SIG-M5 treated with dmso at 0.1 percent for 504 hours (cell line): Measurements from ENCODE around the gene ACP1.

ENCODE experiments used
- DNase-seq: peaks from one replicate; lab custom pipeline; 2025; ENCODE audit not compliant: unreplicated experiment; lab: John Stamatoyannopoulos, UW

The ACP1 gene

DNA sequence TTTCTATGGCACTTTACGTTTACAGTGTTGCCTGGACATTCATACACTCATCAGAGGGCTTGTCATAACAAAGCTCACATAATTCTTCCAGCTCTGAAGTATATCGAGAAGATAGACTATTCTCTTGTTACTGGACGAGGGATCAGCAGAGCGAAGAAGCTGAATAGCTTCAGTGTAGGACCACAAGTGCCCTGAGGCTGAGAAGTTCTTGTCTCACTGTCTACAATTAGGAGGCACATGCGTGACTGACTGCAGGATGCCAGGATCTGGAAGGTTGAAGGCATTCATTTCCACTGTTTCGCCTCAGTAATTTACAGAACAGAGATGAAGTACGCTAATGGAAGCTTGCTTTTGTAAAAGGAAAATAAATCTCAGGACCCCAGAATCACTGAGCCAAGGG, 10.5 kb upstream of the ACP1 start:
- no peak for DNase-seq

DNA sequence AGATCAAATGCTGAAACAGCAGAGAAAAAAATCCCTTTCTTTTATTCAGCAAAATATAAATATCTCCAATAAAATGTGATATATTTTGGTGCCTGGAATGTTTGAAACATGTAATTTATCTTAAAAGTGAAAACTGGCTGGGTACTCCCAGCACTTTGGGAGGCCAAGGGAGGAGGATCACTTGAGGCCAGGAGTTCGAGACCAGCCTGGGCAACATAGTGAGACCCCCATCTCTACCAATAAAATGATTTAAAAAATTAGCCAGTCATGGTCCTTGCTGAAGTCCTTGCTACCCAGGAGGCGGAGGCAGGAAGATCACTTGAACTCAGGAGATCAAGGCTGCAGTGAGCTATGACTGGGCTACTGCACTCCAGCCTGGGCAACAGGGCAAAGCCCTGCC, 9.6 kb upstream of the ACP1 start:
- no peak for DNase-seq

DNA sequence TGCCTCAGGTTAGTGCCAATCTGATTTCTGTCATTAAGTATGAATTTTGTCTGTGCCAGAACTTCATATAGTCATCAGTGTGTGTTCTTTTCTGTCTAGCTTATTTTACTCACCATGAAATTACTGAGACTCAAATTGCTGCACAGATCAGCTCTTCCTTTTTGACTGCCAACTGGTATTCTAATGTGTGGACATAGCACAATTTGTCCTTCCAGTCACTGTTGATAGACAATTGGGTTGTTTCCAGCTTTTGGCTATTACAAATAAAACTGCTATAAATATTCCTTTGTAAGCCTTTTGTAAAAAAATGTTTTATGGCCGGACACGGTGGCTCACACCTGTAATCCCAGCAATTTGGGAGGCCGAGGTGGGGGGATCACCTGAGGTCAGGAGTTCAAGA, 8.7 kb upstream of the ACP1 start:
- no peak for DNase-seq

DNA sequence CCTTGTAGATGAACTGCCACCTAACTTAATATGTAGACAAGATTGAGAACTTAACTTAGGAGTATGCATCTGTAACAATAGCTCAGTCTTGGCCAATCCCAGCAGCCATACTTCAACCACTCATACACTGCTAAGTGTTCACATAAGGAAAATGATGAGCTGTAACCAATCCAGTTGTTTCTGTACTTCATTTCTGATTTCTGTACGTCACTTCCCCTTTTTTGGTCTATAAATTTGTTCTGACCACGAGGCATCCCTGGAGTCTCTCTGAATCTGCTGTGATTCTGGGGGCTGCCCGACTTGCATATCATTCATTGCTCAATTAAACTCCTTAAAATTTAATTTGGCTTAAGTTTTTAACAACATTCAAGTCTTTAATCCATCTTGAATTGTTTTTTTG, 7.3 kb upstream of the ACP1 start:
- DNase-seq = peak; percentile 40

DNA sequence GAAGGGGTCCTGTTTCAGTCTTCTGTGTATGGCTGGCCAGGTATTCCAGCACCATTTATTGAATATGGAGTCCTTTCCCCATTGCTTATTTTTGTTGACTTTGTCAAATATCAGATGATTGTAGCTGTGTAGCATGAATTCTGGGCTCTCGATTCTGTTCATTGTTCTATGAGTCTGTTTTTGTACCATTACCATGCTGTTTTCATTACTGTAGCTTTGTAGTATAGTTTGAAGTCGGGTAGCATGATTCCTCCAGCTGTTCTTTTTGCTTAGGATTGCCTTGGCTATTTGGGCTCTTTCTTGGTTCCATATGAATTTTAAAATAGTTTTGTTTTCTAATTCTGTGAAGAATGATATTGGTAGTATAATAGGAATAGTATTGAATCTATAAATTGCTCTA, 6.9 kb upstream of the ACP1 start:
- DNase-seq = no peak

DNA sequence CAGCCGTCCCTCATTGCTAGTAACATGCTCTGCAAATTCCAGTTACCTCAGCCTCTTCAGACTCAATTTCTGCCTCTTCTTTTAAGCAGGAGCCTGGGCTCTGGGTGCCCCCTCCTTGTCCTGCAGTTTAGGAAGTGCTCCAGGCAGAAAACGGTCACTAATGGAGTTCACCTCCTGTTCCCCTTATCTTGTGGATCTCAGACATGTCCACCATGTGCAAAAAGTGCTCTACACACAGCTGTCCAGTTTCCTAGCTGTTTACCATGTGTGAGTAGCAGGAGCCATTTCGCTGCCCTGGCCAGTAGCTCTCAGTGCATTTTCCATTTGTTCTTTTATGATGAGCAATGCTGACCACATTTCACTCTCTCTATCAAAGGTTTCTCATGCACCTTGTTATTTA, 5.8 kb upstream of the ACP1 start:
- no peak for DNase-seq

DNA sequence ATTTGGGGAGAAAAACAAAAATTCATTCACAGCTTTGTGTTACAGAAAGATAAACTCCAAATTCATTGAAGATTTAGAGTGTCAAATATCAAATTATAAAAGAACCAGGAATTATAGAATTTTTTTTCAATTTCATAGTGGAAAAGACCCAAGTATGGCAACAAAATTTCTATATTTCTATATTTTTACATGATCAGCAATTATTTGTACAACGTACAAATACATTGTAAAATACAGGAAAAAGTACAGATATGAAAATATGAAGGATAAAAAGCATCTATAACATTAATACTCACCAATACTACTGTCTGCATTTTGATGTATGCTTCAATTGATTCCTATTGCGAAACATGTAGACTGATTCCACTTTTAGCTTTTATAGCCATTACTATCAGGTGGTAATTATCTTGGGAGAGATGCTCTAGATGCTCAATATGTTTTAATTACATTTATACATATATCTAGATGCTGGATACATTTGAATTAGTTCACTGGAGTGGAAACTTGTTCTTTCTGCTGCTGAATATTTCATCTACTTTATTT, 4.9 kb upstream of the ACP1 start:
- DNase-seq = no peak

DNA sequence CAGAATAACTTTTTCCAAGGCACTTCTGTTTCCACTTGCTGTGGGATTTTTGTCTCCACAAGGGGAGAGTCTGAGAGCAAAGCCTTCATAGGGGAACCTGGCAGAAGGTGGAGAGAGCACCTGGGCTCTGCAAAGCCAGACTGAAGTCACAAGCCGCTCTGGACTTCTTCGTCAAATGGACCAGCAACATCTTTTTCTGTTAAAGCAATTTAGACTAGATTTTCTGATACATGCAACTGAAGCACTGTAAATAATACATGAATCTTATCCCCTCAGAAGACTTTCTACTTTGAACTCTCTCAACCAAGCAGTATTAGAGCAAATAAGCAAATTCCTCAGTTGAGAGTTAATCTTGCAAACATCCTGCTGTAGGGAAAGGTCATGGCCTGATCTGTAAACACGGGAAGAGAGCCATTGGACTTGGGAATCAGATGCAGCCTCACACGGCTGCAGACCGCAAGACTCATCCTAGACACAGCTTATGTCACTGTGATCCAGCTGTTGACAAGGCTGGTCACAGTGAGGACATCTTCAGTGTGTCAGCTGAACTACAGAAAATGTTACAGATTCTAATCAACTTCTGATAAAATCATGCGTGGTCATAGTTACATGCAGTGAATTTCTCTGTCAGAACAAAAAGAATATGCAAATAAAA, 4.1 kb upstream of the ACP1 start:
- DNase-seq = peak; percentile 12

DNA sequence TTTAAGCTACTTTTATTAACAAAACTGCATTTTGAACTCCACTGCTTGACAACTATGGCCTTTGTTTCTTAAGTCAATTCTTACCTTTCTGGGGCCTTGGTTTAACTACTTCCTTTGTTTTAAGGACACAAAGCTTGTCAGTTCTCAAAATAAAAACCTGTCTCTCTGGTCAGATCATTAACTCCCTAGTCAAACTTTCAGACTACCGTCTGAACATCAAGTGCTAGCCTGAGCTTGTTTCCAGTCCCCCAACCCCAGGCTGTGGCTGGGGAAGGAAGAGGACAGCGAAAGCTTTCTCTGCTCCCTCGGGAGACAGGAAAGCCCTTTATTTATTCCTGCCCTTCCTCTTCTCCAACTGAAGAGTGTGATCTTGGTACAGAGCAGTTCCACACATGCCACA, 2.6 kb upstream of the ACP1 start:
- no peak for DNase-seq

DNA sequence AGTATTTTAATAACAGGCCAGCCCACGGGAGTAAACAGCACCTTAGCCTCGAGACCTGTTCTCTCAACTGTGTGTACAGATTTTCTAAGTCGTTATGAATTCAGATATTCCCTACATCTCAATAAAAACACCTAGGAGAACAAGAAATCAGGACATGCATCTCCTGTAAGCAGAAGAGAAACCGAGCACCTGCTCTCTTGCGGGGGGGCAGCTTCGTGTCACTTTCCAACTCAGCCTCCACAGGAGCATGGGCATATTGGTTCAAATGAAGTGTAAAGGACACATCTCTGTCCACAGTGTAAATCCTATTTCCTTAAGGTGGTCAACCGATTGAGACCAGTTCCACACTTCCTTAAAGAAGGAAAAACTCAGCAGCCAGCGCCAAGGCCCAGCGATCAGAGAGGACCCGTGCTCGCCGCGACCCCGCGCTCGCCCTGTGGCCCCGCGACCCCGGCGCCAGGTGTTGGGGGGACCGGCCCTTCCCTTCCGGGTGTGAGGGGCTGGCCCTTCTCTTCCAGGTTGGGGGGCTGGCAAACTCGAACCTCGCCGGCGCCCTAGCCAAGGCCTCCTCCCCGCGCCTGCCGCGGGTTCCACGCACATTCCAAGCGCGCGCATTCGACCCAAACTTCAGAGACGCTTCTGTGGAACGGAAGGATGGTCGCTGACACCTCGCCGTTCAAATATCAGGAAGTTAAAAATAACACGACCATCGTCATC, 1.6 kb upstream of the ACP1 start:
- DNase-seq = no peak

DNA sequence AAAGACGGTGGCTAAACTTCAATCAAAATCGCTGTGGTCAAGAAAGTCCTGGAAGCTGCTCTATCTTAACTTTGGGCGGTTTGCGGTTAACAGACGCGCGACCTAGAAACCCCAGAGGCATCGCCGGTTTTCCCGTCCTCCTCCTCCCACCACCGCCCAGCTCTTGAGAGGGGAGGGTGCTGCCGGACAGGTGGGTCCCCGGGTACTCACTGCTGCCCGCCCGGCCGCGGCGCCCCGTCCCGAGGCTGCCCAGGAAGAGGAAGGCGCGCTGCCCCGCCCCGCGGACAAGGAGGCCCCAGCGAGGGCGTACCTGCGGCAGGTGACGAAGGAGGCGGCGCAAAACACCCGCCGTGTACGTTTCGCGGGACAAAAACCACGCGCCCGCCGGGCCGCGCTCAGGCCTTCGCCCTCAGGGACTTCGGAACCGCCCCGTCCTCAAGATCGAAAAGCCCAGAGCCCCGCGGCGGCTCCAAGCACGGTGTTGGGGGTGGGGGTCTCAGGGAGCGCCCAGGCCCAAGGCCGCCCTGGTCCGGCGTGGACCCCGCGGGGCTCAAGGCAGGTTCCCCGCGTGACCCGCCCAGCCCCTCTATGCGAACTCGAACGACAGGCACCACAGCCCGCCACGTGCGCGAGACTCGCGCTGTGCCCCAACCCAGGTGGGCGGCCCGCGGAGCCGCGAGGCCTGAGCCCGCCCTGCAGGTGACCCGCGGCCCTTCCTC, 814 bp upstream of the ACP1 start, which contains the start of gene SH3YL1:
SH3YL1 (minus strand) TSS at position 259 of the 719 bp plus-strand sequence; CDS start at position 211, 48 bp downstream.
- no peak for DNase-seq

DNA sequence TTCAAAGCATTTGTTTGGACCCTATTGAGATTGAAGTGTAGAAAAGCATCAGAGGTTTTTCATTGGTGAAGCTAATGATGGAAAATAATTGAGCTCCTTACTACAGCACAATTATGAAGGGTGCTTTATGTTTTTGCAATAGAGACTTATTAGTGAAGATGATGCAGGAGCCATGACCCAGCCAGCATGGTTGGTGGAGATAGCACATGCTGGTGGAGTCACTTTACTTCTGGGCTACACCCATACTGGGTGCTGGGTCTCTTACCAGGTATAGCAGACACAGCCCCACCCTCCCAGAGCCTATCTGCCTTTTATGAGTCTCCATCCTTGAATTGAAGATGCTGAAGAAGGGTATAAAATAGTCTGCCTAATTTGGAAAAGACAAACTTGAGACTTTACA, 3.6 kb downstream of the ACP1 start:
- DNase-seq = no peak

DNA sequence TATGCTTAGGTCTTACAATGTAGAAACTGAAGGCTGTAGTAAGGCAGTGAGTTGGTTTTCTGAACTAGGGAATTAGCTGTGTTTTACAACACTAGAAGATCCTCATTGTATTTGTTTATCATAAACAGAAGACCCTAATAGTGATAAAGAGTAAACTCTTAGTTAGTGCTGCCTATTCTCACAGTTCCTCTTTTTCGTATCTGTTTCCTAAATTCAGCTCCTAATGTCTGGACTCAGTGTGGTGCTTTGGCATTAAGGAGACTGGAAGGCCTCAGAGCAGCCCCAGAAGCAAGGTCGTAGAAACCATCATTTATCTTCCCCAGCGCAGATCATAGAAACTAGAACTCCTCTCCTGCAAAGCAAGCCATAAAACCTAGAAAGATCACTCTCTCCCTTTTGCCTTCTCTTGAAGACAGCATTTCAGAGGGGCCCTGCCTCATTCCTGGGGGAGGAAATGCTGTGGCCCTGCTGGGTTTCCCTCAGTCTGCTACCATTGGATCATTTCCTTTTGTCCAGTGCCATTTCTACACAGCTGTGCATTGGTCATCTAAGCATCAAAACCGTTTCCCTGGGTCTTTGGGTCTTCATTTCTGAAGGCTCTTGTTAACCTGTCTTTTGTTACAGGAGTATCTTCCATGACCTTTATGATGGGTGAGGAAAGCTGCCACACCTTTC, 4.7 kb downstream of the ACP1 start:
- peak; percentile 30 for DNase-seq

DNA sequence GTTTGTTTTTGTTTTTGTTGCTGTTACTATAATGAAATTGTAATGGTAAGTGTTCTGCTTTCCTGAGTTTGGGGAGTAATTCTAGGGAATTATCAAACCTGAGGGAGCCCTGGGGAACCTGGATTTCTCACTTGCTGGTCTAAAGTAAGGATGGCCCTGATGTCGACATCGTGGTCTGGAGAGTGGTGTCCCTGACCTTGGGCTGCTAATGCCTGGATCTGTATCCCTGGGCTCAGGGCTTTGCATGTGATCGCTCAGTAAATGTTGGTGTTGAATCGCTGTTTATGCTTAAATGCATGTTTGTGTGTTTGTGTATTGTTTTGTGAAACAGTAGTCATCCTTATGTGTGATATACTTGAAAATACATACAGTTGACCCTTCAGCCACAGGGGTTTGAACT, 6.1 kb downstream of the ACP1 start:
- no peak for DNase-seq

DNA sequence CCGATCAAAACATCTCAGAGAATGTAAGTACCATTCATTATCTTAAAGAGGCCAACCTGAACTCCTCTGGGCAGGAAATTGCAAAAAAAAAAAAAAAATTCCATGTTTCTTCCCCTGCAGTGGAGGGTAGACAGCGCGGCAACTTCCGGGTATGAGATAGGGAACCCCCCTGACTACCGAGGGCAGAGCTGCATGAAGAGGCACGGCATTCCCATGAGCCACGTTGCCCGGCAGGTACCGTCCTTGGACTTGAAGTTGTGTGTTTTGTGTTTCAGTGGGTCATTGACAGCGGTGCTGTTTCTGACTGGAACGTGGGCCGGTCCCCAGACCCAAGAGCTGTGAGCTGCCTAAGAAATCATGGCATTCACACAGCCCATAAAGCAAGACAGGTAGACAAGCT, 7.2 kb downstream of the ACP1 start:
- DNase-seq = no peak

DNA sequence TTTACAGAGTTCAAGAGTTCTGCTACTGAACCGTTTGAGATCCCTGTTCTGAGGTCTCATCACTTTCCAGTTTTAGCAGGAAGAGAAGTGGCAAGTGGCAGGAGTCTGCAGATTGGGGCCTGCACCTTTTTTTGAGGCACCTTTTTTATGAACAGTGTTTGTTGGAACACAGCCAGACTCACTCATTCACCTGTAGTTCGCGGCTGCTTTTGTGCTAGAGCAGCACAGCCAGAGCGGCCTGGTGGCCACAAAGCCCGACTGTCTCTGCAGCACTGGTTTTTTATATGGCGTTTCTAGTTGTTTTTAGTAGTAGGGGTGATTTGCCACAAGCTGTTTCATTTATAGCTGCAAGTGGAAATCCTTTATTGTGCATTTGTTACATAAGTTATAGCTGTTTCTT, 8.6 kb downstream of the ACP1 start:
- DNase-seq = no peak

DNA sequence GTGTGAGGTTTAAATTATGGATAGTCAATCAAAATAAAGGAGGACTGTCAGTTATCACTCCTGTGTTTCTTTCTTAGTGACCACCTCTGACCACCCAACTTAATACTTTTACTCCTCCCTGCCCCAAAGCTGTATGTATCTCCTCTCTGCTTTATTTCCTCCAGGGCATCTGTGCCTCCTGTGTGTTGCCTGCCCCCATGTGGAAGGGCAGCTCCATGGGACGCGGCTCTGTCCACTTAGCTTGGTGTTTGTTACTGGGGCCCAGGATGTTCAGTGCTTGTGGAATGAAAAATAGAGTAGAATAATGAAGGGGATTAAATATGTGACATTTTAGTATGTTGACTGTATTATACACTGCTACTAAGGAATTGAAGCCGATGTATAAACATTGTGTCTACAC, 9.8 kb downstream of the ACP1 start:
- no peak for DNase-seq

DNA sequence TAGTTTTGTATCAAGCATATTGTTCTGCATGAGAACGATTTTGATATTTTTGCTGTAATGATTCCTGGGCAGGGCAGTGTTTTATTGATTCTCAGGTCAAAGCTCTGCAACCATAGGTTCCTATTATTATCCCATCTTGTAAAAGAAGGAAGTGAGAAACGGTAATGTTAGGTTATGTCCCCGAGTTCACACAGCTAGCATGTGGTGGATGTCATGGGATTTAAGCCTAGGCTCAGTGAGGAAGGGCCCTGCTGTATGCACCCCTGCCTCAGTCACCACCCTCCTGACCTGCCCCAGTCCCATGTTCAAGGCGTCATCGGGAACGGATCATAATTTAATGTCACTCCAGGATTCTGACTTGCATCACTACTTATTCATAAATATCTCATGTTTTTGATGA, 10.7 kb downstream of the ACP1 start:
- peak; percentile 75 for DNase-seq

DNA sequence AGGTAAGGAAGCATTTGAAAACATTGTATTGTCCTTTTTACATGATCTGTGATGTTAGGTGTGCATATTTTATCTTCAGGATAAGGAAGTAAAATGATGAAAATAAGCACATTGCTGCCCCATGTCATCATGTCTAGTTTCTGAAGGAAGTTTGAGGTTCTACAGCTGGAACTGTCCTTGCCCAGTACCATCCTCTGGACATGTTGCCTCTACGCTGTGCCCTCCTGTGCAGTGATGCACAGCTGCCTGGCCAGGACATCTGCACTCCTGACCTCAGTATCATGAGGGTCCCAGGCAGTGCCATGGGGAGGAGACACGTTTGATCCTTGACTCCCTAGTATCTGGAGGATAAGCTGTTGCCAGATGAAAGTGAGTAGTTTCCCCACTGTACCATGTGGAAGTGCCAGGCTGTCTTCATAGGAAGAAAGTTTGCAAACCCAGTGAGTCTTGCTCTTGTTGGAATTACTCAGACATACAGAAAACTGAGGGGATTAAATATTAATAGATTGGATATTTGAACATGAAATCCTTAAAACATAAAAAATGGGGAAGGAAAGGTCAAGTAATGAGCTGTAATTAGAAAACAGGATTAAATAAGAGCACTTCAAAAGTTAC, 13.7 kb downstream of the ACP1 start:
- no peak for DNase-seq

DNA sequence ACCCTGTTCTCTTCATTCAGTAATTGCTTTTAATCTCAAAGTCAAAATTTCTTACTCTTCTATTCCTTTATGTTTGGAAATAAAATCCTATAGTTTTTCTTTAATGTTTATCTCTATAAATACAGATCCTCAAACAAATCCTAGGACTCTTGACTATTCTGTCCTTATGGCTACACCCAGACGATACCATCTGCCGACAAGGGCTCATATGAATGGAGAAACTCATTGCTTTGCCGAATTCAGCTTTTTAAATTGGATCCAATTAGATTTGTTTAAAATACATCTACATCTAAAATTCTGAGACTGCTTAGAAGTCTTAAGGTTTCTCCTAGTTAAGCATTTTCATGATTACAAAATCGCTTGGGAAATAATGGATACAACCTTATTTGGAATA, 14.2 kb downstream of the ACP1 start:
- DNase-seq = no peak

DNA sequence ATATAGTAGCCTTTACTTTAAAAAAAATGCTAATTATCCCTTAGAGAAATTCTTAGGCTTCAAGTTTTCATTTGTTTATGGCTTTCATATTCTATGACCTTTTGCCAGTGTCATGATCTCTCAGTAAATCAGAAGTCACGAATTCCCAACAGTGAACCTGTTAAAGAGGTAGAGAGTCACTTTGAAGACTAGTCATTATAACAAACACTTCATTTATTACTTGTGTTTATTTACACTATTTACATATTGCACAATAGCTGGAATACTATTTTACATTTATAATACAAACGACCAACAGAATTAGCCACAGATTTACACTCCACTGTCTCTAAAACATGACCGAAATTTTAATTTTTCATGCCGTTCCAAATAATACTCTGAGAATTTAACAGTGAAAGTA, 14.6 kb downstream of the ACP1 start:
- no peak for DNase-seq
